Naive thymus-derived CD4-positive, alpha-beta T cell (primary cell): ENCODE results near the gene HAL. TPM values are rescaled to one million over a fixed set of nuclear protein-coding genes. Genes with fewer than 3 reads are reported as not detected.

ENCODE experiments used
- ATAC-seq: fragments of 150-1000 bp; cut with Tn5 transposase; 2 replicates; pipeline ENCODE4 v1.10.0; 2021; ENCODE audit warnings: mild to moderate bottlenecking, moderate library complexity
- CTCF ChIA-PET: fragments of 350-600 bp; sonication (Branson Sonifier 250); formaldehyde crosslinking; loops from one replicate; lab custom pipeline; 2021; ENCODE audit warnings: antibody characterized with exemption; lab: Charles Lee
- POLR2A ChIA-PET: fragments of 350-600 bp; sonication (Branson Sonifier 250); formaldehyde crosslinking; loops from one replicate; lab custom pipeline; 2021; ENCODE audit warnings: antibody characterized with exemption, inconsistent platforms; lab: Charles Lee
- DNase-seq, 9 donors: peaks; one replicate each; pipeline versions ENCODE4 v3.0.0 to v3.0.0-alpha.2; 2020 to 2022; ENCODE audit warnings: mixed read lengths in 1 of 9
- H3K27ac ChIP-seq: one replicate; pipeline ENCODE4 v1.7.0; 2013; ENCODE audit warnings: mild to moderate bottlenecking, low read depth, low read length, moderate library complexity
- H3K27me3 ChIP-seq, 2 donors: one replicate each; pipeline ENCODE4 v1.7.0; 2013; ENCODE audit warnings: low read length in 2 of 2, mild to moderate bottlenecking in 2 of 2, moderate library complexity in 2 of 2; ENCODE audit not compliant: control insufficient read depth in 2 of 2, insufficient read depth in 2 of 2
- H3K36me3 ChIP-seq, 3 experiments: 1 replicate in 2 of 3; 2 replicates in 1 of 3; pipeline ENCODE4 v1.7.0; 2013; ENCODE audit warnings: low read length in 3 of 3, mild to moderate bottlenecking in 3 of 3, moderate library complexity in 1 of 3; ENCODE audit not compliant: insufficient read depth in 3 of 3, control insufficient read depth in 2 of 3
- H3K4me1 ChIP-seq, 2 donors: one replicate each; pipeline ENCODE4 v1.7.0; 2013; ENCODE audit warnings: low read length in 2 of 2, mild to moderate bottlenecking in 2 of 2, moderate library complexity in 1 of 2; ENCODE audit not compliant: control insufficient read depth in 2 of 2, insufficient read depth in 2 of 2
- H3K4me3 ChIP-seq: 2 replicates; pipeline ENCODE4 v1.7.0; 2013; ENCODE audit warnings: mild to moderate bottlenecking, low read length
- H3K9me3 ChIP-seq, 3 experiments: 1 replicate in 2 of 3; 2 replicates in 1 of 3; pipeline ENCODE4 v1.7.0; 2013; ENCODE audit warnings: low read length in 3 of 3; ENCODE audit not compliant: control insufficient read depth in 2 of 3
- H3K27ac Mint-ChIP-seq, 9 donors: one replicate each; pipeline ENCODE4 v1.8.0; 2020 to 2022; ENCODE audit warnings: mixed read lengths in 9 of 9, mild to moderate bottlenecking in 8 of 9, moderate library complexity in 5 of 9, inconsistent platforms in 2 of 9
- H3K27me3 Mint-ChIP-seq, 5 donors: one replicate each; pipeline ENCODE4 v1.8.0; 2021 to 2022; ENCODE audit warnings: mixed read lengths in 5 of 5, mild to moderate bottlenecking in 1 of 5
- H3K36me3 Mint-ChIP-seq, 5 donors: one replicate each; pipeline ENCODE4 v1.8.0; 2020 to 2022; ENCODE audit warnings: mixed read lengths in 5 of 5, mild to moderate bottlenecking in 3 of 5, inconsistent platforms in 1 of 5
- H3K4me1 Mint-ChIP-seq, 7 donors: one replicate each; pipeline ENCODE4 v1.8.0; 2020 to 2022; ENCODE audit warnings: mixed read lengths in 7 of 7, mild to moderate bottlenecking in 3 of 7, inconsistent platforms in 1 of 7
- H3K4me3 Mint-ChIP-seq, 10 donors: one replicate each; pipeline ENCODE4 v1.8.0; 2020 to 2022; ENCODE audit warnings: mild to moderate bottlenecking in 10 of 10, mixed read lengths in 10 of 10, moderate library complexity in 6 of 10, inconsistent platforms in 2 of 10
- H3K9me3 Mint-ChIP-seq, 11 donors: one replicate each; pipeline ENCODE4 v1.8.0; 2020 to 2022; ENCODE audit warnings: mixed read lengths in 11 of 11, mild to moderate bottlenecking in 4 of 11, inconsistent platforms in 1 of 11, moderate library complexity in 1 of 11
- intact Hi-C, 2 donors: fragments of 100-400 bp; cut with micrococcal nuclease; formaldehyde crosslinking; loops; one replicate each; pipeline ENCODE4 v1.15.1; 2023
- polyA plus RNA-seq, 2 donors: library from polyadenylated mRNA; unstranded; fragments of 300-500 nt; fragmentation: Illumina TruSeq; gene quantifications; one replicate each; pipeline ENCODE4 v1.2.3, GENCODE V29; 2021
- total RNA-seq, 6 experiments: library from RNA in 5 of 6; stranded (reverse) in 5 of 6; gene quantifications; 1 replicate in 5 of 6; 2 replicates in 1 of 6; pipeline ENCODE4 v1.2.3 and lab custom pipeline; 2021 to 2026

The HAL gene
- total and polyA plus RNA-seq, 7 experiments from 2014 or later, result 0.24 to 7.0 (median 1.1) TPM; not detected in 2

DNA sequence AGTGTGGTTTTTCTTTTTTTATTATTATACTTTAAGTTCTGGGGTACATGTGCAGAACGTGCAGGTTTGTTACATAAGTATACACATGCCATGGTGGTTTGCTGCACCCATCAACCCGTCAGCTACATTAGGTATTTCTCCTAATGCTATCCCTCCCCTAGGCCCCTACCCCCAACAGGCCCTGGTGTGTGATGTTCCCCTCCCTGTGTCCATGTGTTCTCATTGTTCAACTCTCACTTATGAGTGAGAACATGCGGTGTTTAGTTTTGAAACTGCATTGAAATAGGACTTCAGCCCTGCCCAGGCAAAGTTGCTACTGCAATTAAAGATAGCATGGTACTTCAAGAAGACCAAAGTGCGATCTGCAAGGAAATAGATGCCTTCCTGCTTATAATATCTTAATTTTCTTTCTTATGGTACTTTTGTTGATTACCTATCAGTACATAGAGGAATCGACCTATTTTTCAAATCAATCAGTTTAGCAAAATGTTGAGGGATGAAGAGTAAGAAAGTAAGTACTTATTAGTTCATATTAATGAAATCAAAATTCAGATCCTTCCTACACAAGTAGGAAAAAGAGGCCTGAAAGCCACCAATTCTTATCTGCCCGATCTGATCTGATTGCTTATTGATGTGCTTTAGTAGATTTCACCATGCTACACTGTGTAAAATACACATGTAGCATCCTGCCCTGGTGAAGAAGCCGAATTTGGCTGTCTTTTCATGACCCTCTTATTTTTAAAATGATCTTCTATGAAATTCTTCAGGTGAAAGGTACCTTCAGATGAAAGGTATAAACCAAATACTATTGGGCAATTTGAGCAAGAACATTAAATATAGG is 37.6 kb upstream of the HAL start:
- intact Hi-C loops, result loop anchor here (2.0 to 10.0 kb wide), 4 partner anchors 91 to 873 kb away; partner anchors contain the start of genes AMDHD1 (in 1 of the 2), CCDC38 (in 1 of the 2), CFAP54 (in 1 of the 2) and METAP2 (in 1 of the 2)
- H3K4me3 Mint-ChIP-seq, result peak overlapping the region in 4 of 10 donors; percentile 5 to 68 (median 48)
- H3K9me3 Mint-ChIP-seq, result peaks cover 0 to 2% (median 0%) of the 10 kb centered on the region in 11 donors
- no peaks in the 10 kb centered on the region for H3K9me3 ChIP-seq
- peaks cover 0 to 8% (median 0%) of the 10 kb centered on the region in 3 experiments for H3K36me3 ChIP-seq
- peaks cover 4 to 9% of the 10 kb centered on the region in 2 donors for H3K4me1 ChIP-seq
- peaks cover 0 to 14% (median 0%) of the 10 kb centered on the region in 5 donors for H3K36me3 Mint-ChIP-seq
- no peak for ATAC-seq
- POLR2A ChIA-PET, result no interaction called here
- H3K4me3 ChIP-seq, result no peak overlapping the region
- no peak overlapping the region for H3K27ac ChIP-seq
- H3K27me3 Mint-ChIP-seq, result no peaks in the 10 kb centered on the region
- CTCF ChIA-PET, result no interaction called here
- H3K27me3 ChIP-seq, result no peaks in the 10 kb centered on the region
- peaks cover 10 to 31% (median 28%) of the 10 kb centered on the region in 7 donors for H3K4me1 Mint-ChIP-seq
- DNase-seq, result no peak
- H3K27ac Mint-ChIP-seq, result no peak overlapping the region

DNA sequence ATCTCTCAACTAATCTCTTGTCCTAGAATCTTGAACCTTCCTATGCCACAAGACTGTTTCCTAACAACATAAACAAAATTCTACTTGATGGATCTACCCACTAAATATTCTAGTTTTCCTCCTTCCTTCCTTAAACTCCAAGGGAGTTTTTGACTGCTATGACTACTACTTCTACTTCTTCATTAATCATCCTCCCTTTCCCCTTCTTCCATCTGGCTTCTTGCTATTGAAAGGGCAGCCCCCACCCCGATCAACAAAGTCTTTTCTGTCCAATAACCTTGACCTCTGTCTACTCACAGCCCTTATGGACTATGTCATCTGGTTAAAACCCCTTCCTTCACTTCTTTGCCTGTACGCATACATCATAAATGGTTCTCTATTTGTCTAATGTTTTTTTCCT is 33.7 kb upstream of the HAL start:
- H3K27me3 Mint-ChIP-seq, result no peaks in the 10 kb centered on the region
- Histone ChIP-seq H3K4me1 (peaks cover 3 to 9% of the 10 kb centered on the region in 2 donors), H3K4me3 (no peak overlapping the region), H3K27me3 (no peaks in the 10 kb centered on the region), H3K9me3 (no peaks in the 10 kb centered on the region), H3K36me3 (peaks cover 0 to 23% (median 0%) of the 10 kb centered on the region in 3 experiments), H3K27ac (no peak overlapping the region)
- peak overlapping the region in 1 of 10 donors; percentile 16 for H3K4me3 Mint-ChIP-seq
- intact Hi-C loops, result loop anchor here in 1 of 2 donors (10.0 kb wide), 1 partner anchor 555 kb away; the partner anchor contains the start of gene METAP2
- ChIA-PET POLR2A (no interaction called here), CTCF (no interaction called here)
- peaks cover 0 to 24% (median 13%) of the 10 kb centered on the region in 5 donors for H3K36me3 Mint-ChIP-seq
- H3K4me1 Mint-ChIP-seq, result peaks cover 14 to 31% (median 28%) of the 10 kb centered on the region in 7 donors
- peak overlapping the region in 2 of 9 donors; percentile 56 to 64 for H3K27ac Mint-ChIP-seq
- DNase-seq (no peak), ATAC-seq (no peak)
- peaks cover 0 to 2% (median 0%) of the 10 kb centered on the region in 11 donors for H3K9me3 Mint-ChIP-seq

DNA sequence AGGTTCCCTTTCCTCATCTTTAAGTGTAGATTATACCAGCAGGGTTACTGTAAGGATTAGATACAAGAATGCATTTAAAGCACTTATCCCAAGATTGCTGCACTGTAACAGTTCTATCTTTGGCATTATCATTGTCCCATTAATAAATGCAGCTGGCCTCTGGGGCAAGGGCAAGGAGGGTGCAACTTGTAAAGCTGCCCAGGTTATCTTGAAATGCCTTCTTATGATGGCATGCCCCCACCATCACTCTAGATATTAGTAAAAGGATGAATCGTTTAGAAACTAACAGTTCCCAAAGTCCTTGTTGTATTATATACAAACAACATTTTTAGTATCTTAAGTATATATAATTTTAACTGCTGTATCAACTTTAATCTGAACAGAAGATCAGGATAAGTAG is 32.4 kb upstream of the HAL start:
- Histone ChIP-seq H3K27me3 (no peaks in the 10 kb centered on the region), H3K4me1 (no peaks in the 10 kb centered on the region), H3K9me3 (no peaks in the 10 kb centered on the region), H3K4me3 (no peak overlapping the region), H3K36me3 (peaks cover 0 to 28% (median 0%) of the 10 kb centered on the region in 3 experiments), H3K27ac (no peak overlapping the region)
- no peak for DNase-seq
- H3K9me3 Mint-ChIP-seq, result peaks cover 0 to 2% (median 0%) of the 10 kb centered on the region in 11 donors
- no peak overlapping the region for H3K4me3 Mint-ChIP-seq
- H3K36me3 Mint-ChIP-seq, result peaks cover 0 to 24% (median 13%) of the 10 kb centered on the region in 5 donors
- no peak overlapping the region for H3K27ac Mint-ChIP-seq
- ChIA-PET POLR2A (no interaction called here), CTCF (interaction anchor here (0.5 kb wide), 1 partner anchor 88 kb away, joined by 3 read pairs; no protein-coding TSS in a partner anchor)
- H3K4me1 Mint-ChIP-seq, result peaks cover 11 to 31% (median 28%) of the 10 kb centered on the region in 7 donors
- no peak for ATAC-seq
- no peaks in the 10 kb centered on the region for H3K27me3 Mint-ChIP-seq
- intact Hi-C loops, result no loop called here

DNA sequence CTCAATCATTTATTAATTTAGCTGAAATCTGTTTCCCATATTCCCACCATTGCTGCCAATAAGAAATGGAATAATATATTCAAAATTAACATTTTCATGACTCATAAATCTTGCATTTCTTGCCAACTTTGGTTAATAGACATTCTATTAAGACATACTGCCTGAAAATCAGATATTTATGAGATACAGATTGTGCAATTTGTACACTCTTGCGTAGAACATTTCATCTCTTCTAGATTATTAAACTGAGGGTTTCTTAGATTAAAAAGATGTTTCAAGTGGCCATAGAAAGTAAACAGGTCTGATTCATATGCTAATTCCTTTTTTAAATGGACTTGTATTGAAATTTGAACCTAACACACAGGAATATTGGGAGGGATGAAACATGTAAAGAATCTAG is 30.2 kb upstream of the HAL start:
- no peaks in the 10 kb centered on the region for H3K4me1 ChIP-seq
- CTCF ChIA-PET, result interaction anchor here (0.6 kb wide), 1 partner anchor 46 kb away, joined by 3 read pairs; no protein-coding TSS in a partner anchor
- H3K4me1 Mint-ChIP-seq, result peaks cover 10 to 24% (median 18%) of the 10 kb centered on the region in 7 donors
- POLR2A ChIA-PET, result no interaction called here
- no peak overlapping the region for H3K4me3 ChIP-seq
- DNase-seq (no peak), ATAC-seq (no peak)
- H3K27me3 ChIP-seq, result no peaks in the 10 kb centered on the region
- H3K36me3 ChIP-seq, result peaks cover 0 to 48% (median 0%) of the 10 kb centered on the region in 3 experiments
- intact Hi-C loops, result no loop called here
- H3K9me3 ChIP-seq, result no peaks in the 10 kb centered on the region
- peaks cover 0 to 40% (median 24%) of the 10 kb centered on the region in 5 donors for H3K36me3 Mint-ChIP-seq
- no peak overlapping the region for H3K27ac Mint-ChIP-seq
- H3K27me3 Mint-ChIP-seq, result no peaks in the 10 kb centered on the region
- H3K4me3 Mint-ChIP-seq, result no peak overlapping the region
- H3K9me3 Mint-ChIP-seq, result peaks cover 0 to 2% (median 0%) of the 10 kb centered on the region in 11 donors
- H3K27ac ChIP-seq, result no peak overlapping the region

DNA sequence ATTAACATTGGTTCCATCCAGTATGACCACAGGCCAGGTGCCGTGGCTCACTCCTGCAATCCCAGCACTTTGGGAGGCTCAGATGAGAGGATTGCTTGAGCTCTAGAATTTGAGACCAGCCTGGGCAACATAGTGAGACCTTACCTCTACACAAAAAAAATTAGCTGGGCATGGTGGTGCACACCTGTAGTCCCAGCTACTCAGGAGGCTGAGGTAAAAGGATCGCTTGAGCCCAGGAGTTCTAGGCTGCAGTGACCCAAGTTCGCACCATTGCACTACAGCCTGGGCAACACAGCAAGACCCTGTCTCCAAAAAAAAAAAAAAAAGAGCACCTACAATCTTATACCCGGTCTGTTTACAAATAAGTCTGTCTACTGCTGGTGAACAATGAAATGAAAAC is 29.4 kb upstream of the HAL start:
- Mint-ChIP-seq H3K9me3 (peaks cover 0 to 2% (median 0%) of the 10 kb centered on the region in 11 donors), H3K4me3 (no peak overlapping the region), H3K36me3 (peaks cover 0 to 46% (median 23%) of the 10 kb centered on the region in 5 donors), H3K4me1 (peaks cover 10 to 17% (median 12%) of the 10 kb centered on the region in 7 donors), H3K27ac (no peak overlapping the region), H3K27me3 (no peaks in the 10 kb centered on the region)
- CTCF ChIA-PET, result interaction anchor here (0.6 kb wide), 1 partner anchor 45 kb away, joined by 3 read pairs; no protein-coding TSS in a partner anchor
- POLR2A ChIA-PET, result no interaction called here
- no peak overlapping the region for H3K27ac ChIP-seq
- H3K9me3 ChIP-seq, result no peaks in the 10 kb centered on the region
- ATAC-seq (no peak), DNase-seq (no peak)
- no peaks in the 10 kb centered on the region for H3K27me3 ChIP-seq
- H3K36me3 ChIP-seq, result peaks cover 0 to 55% (median 0%) of the 10 kb centered on the region in 3 experiments
- H3K4me1 ChIP-seq, result no peaks in the 10 kb centered on the region
- no peak overlapping the region for H3K4me3 ChIP-seq
- intact Hi-C loops, result no loop called here

DNA sequence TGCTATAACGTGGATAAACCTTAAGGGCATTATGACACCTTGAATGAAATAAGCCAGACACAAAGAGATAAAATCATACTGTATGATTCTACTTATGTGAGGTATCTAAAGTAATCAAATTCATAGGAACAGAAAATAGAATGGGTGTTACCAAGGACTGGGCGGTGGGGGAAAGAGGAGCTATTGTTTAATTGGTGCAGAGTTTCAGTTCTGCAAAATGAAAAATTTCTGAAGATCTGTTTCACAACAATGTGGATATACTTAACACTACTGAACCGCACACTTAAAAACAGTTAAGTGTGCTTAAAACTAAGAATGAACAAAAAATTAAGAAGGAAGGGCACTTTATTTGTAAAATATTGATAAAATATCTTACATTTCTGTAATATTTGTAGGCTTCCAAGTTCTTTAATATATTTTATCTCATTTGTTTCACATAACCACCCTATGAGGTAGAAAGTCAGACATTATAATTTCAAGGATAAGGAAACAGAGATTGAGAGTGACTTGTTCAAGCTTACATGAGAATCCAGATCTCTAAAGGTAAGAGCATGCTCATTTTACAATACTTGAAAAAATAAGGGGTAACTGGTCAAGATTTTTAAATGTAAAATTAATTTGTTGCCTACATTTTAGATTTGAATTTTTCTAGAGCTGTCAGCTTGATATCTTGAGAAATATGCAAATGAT is 24.3 kb upstream of the HAL start:
- Histone ChIP-seq H3K27me3 (no peaks in the 10 kb centered on the region), H3K4me3 (no peak overlapping the region), H3K27ac (no peak overlapping the region), H3K36me3 (peaks cover 0 to 62% (median 3%) of the 10 kb centered on the region in 3 experiments), H3K4me1 (no peaks in the 10 kb centered on the region), H3K9me3 (no peaks in the 10 kb centered on the region)
- Mint-ChIP-seq H3K4me1 (peaks cover 0 to 5% (median 0%) of the 10 kb centered on the region in 7 donors), H3K4me3 (no peak overlapping the region), H3K36me3 (peaks cover 0 to 52% (median 23%) of the 10 kb centered on the region in 5 donors), H3K27me3 (no peaks in the 10 kb centered on the region), H3K9me3 (no peaks in the 10 kb centered on the region), H3K27ac (no peak overlapping the region)
- CTCF ChIA-PET, result interaction anchor here (0.6 to 1.2 kb wide), 3 partner anchors 8 to 53 kb away, joined by 3 to 4 read pairs (median 4); no protein-coding TSS in a partner anchor
- DNase-seq, result no peak
- peak; percentile 72 for ATAC-seq
- POLR2A ChIA-PET, result no interaction called here
- intact Hi-C loops, result no loop called here
